HG02943 (cell line): ENCODE results near the gene SH3RF2.
"Not testable (repeated sequence)": the region's sequence is repeated elsewhere in the genome, so short reads cannot be mapped to it uniquely, and the experiment has no call there.

ENCODE experiments used
- ATAC-seq: cut with Tn5 transposase; IDR thresholded peaks from one replicate; pipeline ENCODE4 v1.9.1; 2021; ENCODE audit warnings: mild to moderate bottlenecking, low read depth, moderate library complexity; ENCODE audit not compliant: unreplicated experiment

The SH3RF2 gene

GRCh38 chr5:145976431-145977155 lies 40.2 kb downstream of the SH3RF2 start:
- ATAC-seq: no peak

DNA sequence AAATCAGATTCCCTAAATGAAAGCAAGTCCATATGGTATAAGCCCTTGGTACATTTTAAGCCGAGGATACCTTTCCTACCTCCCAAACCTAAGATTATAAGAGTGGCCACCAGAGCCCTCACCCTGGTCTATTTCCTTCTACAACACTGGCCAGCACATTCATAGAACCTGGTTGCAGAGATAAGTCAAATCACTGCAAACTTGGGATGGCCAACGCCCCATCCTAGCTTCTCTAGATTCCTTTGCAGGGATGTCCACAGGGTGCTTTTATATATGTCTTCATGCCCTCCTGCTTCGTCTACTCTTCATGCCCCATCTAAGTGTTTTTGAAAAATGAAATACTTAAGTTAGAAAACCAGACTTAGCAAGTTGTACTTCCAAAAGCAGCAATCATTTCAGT lies 41.8 kb downstream of the SH3RF2 start:
- no peak for ATAC-seq

DNA sequence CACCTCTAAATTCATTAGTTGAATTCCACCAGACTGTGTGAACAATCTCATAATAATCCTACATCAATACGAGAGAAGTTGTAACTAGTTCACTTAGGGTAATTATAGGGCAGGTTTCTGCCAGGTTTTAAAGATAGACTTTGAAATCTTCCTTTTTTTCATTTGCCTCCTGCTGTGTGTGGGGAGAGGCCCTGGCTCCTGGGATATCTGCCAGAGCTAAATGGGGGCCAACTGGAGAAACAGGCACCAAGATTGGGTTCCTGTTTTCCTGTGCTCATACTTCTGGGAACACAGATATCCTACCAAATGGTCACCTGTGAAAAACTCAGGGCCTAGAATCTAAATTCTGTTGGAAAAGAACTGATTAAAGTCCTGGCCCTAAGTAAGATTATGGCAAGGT lies 42.3 kb downstream of the SH3RF2 start:
- no peak for ATAC-seq

DNA sequence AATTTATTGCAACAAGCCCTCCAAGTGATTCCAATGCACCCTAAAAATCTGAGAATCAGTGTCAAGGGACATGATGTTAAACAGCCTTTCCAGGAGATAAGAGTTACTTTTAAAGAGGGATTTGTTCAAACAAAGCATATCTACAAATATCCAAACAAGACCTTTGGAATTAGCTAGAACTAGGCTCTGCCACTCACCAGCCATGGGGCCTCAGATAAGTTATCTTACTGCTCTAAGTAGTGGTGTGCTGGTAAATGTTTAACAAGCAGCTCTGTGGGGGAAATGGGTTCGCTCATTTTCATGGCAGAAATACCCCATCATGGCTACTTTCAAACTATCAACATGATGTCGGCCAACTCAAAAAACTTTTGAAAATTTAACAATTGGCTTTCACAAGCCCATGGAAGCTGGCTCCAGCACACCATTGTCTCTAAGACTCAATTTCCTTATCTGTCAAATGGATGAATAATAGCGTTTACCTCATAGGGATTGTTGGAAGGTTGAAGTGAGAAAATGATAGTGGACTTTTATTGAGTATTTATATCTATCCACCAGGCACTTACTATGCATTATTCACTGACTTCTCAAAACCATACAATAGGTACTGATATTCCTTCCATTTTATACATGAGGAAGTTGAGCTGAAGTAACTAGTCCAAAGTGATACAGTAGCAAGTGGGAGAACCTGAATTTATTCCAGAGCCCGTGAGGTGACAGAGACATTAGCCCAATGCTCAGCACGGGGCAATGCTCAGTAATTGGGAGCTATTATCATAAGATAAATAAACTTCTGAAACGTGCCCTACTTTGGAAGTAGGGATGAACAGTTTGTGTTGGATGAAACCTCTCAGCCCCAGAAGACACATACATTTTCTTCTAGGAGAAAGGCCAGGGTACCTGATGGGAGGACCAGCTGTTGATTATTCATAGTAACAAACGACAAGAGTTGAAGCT lies 43.2 kb downstream of the SH3RF2 start:
- ATAC-seq: no peak

GRCh38 chr5:145980259-145980658 lies 43.9 kb downstream of the SH3RF2 start:
- ATAC-seq: no peak

GRCh38 chr5:145980718-145981117 lies 44.3 kb downstream of the SH3RF2 start:
- no peak for ATAC-seq

DNA sequence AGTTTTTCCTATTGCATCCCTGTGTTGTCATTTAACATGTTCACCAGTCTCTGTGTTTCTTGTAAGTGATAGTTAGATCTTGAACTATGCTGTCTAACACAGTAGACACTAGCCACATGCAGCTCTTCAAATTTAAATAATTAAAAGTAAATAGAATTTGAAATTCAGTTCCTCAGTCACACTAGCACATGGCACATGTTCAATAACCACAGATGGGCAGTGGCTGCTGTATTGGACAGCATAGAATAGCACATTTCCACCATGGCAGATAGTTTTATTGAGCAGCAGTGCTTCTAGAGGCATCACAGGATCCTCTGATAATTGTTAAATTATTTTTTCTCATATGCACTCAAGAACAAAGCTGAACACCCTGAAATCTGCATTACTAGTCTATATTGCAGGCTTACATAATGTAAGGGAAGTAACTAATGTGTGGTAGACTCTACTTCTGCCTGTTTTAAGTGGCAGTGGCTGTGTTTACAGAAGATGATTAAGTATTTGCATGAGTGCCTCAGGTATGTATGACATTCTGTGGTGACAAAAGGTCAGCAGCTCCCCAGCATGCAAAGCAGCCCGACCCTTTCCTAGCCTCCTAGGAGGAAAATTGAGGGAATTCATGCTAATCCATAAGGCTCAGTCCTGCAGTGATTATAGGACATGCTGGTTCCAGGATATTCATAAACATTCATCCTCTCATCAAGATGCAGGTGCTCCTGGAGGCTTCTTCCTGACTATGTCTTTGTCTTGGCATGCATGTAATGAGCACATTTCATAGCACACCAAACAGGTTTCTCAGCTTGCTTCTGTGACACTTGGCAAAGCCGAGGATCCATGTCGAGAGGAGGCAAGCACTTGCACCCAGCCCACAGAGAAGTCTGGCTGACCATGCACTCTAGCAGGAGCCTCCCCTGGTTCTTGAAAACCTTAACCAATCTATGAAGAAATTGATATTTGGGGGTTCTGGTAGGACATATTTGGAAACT lies 45.5 kb downstream of the SH3RF2 start:
- no peak for ATAC-seq

DNA sequence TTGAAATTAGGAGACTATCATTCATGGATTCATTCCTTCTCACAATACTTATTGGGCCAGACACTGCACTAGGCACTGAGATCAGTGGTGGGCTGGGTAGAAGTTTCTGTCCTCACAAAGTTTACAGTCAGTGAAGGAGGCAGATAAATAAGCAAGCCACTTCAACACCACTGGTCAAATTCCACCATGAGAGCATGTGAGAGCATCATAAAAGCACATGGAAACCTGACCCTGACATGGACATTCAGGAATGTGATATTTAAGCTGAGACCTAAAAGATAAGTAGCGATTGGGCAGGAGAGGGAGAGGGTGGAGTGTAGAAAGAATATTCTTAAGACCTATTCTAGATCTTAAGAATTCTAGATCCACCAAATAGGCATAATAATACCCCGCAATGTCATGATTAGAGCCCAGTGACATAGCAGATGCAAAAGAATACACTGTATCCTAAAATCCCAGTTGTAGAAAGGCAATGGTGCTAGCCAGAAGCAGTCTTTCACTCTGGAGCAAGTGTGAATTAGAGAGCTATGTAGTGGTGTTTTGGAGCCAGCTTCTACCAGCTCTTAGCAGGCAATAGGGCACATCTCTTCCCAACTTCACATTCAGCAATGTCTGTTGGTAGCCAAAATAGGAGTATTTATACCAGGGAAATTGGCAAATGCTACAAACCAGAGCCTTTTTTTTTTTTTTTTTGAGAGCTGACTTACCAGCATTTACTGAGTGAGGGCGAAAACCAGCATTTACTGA lies 46.4 kb downstream of the SH3RF2 start:
- ATAC-seq: no peak

- no peak for ATAC-seq
These were observed 47.1 kb downstream of the SH3RF2 start for GRCh38 chr5:145983446-145983845.

- ATAC-seq: no peak
These were observed 47.7 kb downstream of the SH3RF2 start for GRCh38 chr5:145984072-145984471.

DNA sequence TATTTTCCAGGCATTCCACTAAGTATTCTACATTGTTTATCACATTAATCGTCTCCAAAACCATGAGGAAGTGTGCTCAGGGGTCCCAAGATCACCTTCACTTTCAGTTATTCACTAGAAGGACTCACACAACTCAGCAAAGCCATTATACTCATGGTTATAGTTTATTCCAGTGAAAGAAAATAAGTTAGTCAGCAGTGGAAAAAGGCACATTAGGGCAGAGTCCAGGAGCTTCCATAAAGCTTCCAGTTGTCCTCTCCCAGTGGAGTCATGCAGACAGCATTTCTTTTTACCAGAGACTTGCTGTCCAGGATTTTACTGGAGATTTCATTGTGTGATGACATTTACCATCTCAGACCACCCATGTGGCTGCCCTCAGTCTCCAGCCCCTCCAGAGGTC lies 51.5 kb downstream of the SH3RF2 start:
- ATAC-seq: no peak

DNA sequence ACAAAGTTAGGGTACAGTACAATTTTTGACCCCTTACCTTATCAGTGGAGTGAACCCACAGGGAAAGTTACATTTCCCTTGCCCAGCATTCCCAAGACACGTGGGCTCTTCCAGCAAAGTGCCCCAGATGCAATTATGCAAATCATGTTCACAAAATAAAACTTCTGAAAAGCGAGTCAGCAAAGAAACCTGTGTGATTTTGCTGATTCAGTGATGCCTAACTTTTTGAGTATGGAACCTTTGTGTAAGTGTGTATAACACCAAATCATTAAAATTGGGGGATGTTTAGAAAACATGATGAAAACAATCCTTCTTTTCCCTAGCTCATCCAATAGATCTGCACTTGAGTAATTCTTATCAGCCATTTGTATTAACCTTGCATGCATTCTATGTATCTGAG lies 52.6 kb downstream of the SH3RF2 start:
- no peak for ATAC-seq

GRCh38 chr5:145989428-145989827 lies 53.0 kb downstream of the SH3RF2 start:
- ATAC-seq: no peak

DNA sequence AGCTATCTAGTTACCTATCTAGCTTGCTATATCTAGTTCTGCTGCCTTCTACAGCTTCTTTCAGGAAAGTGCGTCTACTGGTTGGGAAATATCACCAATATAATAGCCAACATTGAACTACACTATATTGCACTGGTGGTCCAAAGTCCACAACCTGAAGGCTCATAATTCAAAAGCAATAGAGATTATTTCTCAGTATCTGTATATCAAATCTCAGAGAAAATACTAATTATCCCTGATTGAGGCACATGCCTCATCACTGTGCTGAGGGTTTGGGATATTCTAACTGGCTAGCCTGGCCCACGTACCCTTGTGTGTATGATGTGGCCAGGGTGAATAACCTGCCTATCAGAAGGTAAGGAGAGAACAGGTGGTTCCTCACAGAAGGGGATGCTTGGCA lies 53.8 kb downstream of the SH3RF2 start:
- no peak for ATAC-seq

DNA sequence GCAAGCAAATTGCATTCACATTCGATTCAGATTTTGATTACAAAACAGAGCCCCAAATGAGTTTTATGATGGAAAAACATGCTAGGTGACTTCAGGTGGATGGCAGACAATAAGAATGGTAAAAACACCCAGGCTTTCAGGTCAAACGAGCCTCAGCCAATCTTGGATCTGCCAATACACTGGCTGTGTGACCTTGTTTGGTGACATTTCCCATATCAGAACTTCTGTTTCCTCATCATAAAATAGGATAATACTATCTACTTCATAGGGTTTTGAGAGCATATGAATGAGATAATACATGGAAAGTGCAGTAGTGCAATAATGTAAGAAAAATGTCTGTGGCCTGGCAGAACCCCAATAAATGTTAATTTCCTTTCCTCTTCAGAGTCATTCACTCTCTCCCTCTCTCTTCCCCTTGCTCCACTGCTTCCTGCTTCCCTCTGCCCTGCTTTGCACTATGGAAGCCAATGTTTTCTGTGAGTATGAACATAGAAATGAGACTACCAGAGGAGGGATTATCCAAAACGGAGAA lies 54.7 kb downstream of the SH3RF2 start:
- no peak for ATAC-seq

DNA sequence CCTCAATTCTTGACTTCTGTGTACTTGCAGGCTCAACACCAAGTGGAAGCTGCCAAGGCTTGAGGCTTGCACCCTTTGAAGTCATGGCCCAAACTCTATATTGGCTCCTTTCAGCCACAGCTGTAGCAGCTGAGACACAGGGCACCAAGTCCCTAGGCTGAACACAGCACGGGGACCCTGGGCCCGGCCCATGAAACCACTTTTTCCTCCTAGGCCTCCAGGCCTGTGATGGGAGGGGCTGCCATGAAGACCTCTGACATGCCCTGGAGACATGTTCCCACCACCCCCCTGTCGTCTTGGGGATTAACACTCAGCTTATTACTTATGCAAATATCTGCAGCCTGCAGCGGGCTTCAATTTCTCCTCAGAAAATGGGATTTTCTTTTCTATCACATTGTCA lies 57.2 kb downstream of the SH3RF2 start:
- ATAC-seq: not testable (repeated sequence)

- no peak for ATAC-seq
These were observed 59.8 kb downstream of the SH3RF2 start for GRCh38 chr5:145996135-145996534.

GRCh38 chr5:145999208-145999607 lies 62.8 kb downstream of the SH3RF2 start:
- no peak for ATAC-seq

GRCh38 chr5:146000072-146000471 lies 63.7 kb downstream of the SH3RF2 start:
- no peak for ATAC-seq
